NOMO-1 treated with DMSO at 0.1 percent for 48 hours (cell line): Measurements from ENCODE around the gene AMPH.
A peak's percentile ranks its signal among the peaks of the same experiment; 100 is the strongest.
"Not testable (repeated sequence)": the region's sequence is repeated elsewhere in the genome, so short reads cannot be mapped to it uniquely, and the experiment has no call there.

Source experiments
- DNase-seq: peaks from one replicate; lab custom pipeline; 2025; ENCODE audit not compliant: unreplicated experiment; lab: John Stamatoyannopoulos, UW

AMPH gene

GRCh38 chr7:38398725-38399321 lies 232.3 kb downstream of the AMPH start:
- DNase-seq = peak; percentile 25

GRCh38 chr7:38396852-38397251 lies 234.3 kb downstream of the AMPH start:
- no peak for DNase-seq

- not testable (repeated sequence) for DNase-seq
Measured at GRCh38 chr7:38395921-38396552, 235.1 kb downstream of the AMPH start.

GRCh38 chr7:38394660-38395059 lies 236.5 kb downstream of the AMPH start:
- DNase-seq = peak; percentile 19

GRCh38 chr7:38393874-38394273 lies 237.3 kb downstream of the AMPH start:
- no peak for DNase-seq

- DNase-seq = no peak
Measured at GRCh38 chr7:38391751-38392150, 239.4 kb downstream of the AMPH start.

GRCh38 chr7:38385682-38386081 lies 245.5 kb downstream of the AMPH start:
- no peak for DNase-seq

- DNase-seq = no peak
Measured at GRCh38 chr7:38383281-38383680, 247.9 kb downstream of the AMPH start.

- DNase-seq = no peak
Measured at GRCh38 chr7:38382684-38383083, 248.5 kb downstream of the AMPH start.

- no peak for DNase-seq
Measured at GRCh38 chr7:38375453-38375852, 255.7 kb downstream of the AMPH start.

- peak; percentile 50 for DNase-seq
Measured at GRCh38 chr7:38374507-38374906, 256.7 kb downstream of the AMPH start.

GRCh38 chr7:38373155-38373554 lies 258.0 kb downstream of the AMPH start:
- no peak for DNase-seq

- no peak for DNase-seq
Measured at GRCh38 chr7:38372290-38372689, 258.9 kb downstream of the AMPH start.

GRCh38 chr7:38369816-38370493 lies 261.2 kb downstream of the AMPH start:
- peak; percentile 96 for DNase-seq

GRCh38 chr7:38368191-38368605 lies 263.0 kb downstream of the AMPH start:
- DNase-seq = peak; percentile 49

GRCh38 chr7:38367301-38367890 lies 263.8 kb downstream of the AMPH start:
- DNase-seq = no peak

GRCh38 chr7:38363379-38363778 lies 267.8 kb downstream of the AMPH start:
- DNase-seq = not testable (repeated sequence)

GRCh38 chr7:38362611-38363237 lies 268.4 kb downstream of the AMPH start:
- not testable (repeated sequence) for DNase-seq

GRCh38 chr7:38360776-38361175 lies 270.4 kb downstream of the AMPH start:
- peak; percentile 33 for DNase-seq

GRCh38 chr7:38359071-38359601 lies 272.0 kb downstream of the AMPH start:
- DNase-seq = peak; percentile 46

GRCh38 chr7:38358273-38358831 lies 272.8 kb downstream of the AMPH start:
- DNase-seq = not testable (repeated sequence)
